Pericardium fibroblast (primary cell): Measurements from ENCODE around the gene CPED1. TPM values are rescaled to one million over a fixed set of nuclear protein-coding genes. Genes with fewer than 3 reads are reported as not detected.

Experiments used
- total RNA-seq: library from RNA; depleted of rRNA; stranded (reverse); fragments of >200 nt; gene quantifications from 2 replicates; pipeline ENCODE4 v1.2.3, GENCODE V29; 2015

The CPED1 gene
- total RNA-seq, result 6.1 and 6.9 TPM in 2 replicates

DNA sequence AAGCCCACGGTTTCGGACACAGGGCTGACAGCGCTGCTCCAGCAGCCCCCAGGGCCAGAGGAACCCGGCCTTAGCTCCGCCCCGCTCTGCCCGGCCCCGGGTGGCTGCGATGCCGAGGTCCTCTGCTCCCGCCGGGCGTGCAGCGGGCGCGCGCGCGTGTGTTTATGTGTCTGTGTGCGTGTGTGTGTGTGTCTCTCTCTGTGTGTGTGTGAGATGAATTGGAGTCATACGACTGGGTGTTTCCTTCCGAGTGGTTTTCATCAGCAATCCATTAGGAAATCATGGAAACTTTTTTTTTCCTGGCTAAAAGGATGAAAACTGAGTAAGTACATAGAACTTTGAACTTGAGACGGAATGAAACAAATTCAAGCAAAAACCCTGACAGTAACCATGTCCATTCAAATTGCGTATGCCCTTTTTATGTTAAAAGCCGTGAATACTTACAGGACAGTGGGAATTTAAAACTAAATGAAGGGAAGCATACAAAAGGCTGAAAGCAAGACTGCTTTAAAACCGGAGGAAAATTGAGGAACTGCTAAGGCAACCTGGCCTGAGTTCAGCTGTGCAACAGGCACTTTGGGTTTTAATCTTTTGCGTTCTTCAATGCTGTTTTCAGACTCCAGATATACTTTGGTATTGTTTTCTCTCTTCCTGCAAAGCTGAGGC, at the start of gene CPED1:
Gene CPED1, plus strand, starts transcription at position 121 of the 666 bp plus-strand sequence. CDS start 911 bp downstream, outside the sequence.

DNA sequence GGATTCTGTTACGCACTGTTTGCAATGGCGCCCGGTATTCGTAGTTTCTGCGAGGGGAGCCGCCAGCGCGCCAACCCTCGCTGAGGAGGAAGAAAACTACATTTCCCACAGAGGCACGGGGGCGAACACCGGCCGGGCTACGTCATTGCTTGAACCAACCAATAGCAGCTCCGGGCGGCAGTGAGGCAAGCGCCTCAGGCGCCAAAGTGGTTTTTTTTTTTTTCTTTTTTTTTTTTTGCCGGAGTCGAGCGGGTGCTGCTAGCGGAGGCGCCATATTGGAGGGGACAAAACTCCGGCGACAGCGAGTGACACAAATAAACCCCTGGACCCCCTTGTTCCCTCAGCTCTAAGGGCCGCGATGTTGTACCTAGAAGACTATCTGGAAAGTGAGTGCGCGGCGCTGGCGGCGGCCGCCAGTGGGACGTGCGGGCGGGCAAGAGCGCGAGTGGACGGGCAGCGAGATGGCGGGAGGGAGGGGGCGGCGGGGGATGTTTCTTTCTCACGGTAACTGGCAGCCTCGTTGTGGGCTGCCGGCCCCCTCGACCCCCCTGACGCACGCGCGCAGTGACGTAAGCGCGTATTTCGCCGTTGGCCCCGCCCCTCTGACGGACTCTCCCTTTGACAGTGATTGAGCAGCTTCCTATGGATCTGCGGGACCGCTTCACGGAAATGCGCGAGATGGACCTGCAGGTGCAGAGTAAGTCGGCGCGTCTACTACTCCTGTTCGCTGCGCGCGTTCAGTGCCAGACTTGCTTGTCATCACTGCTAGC, 37.8 kb upstream of the CPED1 start, which contains the start of gene ING3:
Gene ING3, plus strand, starts transcription at position 239 of the 770 bp plus-strand sequence. Its CDS starts 120 bp downstream, at position 359.

DNA sequence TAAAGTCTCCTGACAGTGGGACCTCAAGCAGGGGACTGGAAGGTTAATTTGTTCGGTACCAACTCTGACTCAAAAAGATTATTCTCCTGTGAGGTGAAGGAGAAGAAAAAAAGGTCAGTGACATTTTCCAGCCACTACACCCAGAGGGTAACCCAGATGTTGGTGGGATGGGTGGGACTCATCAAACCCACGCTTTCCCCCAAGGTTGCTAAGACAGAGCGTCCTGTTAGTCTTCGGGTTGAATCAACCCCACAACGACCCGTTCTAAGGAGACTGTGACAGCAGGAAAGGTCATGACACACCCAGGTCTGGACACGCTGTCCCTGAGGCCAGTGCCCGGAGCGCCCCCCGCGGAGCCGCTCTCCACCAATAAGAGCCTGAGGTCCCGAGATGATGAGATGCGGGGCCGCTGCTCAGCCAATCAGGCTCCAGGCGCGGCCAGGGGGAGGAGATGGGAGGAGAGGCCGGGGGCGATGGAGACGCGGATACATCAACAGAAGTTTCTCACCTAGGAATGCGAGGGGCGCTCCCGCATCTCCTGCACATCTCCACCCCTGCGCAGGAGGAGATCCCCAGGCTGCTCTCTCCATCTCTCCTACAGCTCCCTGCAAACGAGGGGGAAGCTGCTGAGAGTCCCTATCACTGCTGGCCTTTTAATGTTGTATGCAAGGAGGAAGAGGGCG, 340.1 kb downstream of the CPED1 start, which contains the start of gene WNT16:
Gene WNT16, plus strand, starts transcription at position 493 of the 683 bp plus-strand sequence. CDS start 293 bp downstream, outside the sequence.

Other genes starting within 250 kb of the CPED1 start
- 0.51 and 5.5 TPM in 2 replicates for gene TSPAN12, start 130.6 kb upstream of the CPED1 start, total RNA-seq
- 6.9 and 10.2 TPM in 2 replicates for gene ING3, start 37.9 kb upstream of the CPED1 start, total RNA-seq